Thoracic aorta (tissue), 2 donors: Measurements from ENCODE around the gene HEPH. TPM values are rescaled to one million over a fixed set of nuclear protein-coding genes. Genes with fewer than 3 reads are reported as not detected.
"Not testable (repeated sequence)": the region's sequence is repeated elsewhere in the genome, so short reads cannot be mapped to it uniquely, and the experiment has no call there.

Experiments used
- ATAC-seq: fragments of 150-250 bp; one replicate; pipeline ENCODE4 v1.8.0; 2017; ENCODE audit warnings: low read depth; ENCODE audit not compliant: insufficient number of reproducible peaks, low FRiP score
- DNase-seq: peaks from one replicate; pipeline ENCODE4 v3.0.0-alpha.2; 2020; ENCODE audit warnings: low spot score
- H3K27ac ChIP-seq, 2 donors: fragments of 200-600 bp; sonication (generic); 1 replicate in 1 of 2; 2 replicates in 1 of 2; pipeline ENCODE4 v1.5.1; 2016; ENCODE audit warnings: mild to moderate bottlenecking in 2 of 2, moderate library complexity in 2 of 2
- H3K27me3 ChIP-seq: fragments of 200-600 bp; sonication (generic); replicated peaks from 2 replicates; pipeline ENCODE4 v1.6.0; 2016; ENCODE audit warnings: mild to moderate bottlenecking; ENCODE audit not compliant: insufficient read depth
- H3K36me3 ChIP-seq: fragments of 200-600 bp; sonication (generic); one replicate; pipeline ENCODE4 v1.5.1; 2016
- H3K4me1 ChIP-seq, 2 donors: fragments of 200-600 bp; sonication (generic); 1 replicate in 1 of 2; 2 replicates in 1 of 2; pipeline versions ENCODE4 v1.5.1 to v1.6.0; 2016; ENCODE audit warnings: low read depth in 2 of 2, mild to moderate bottlenecking in 1 of 2; ENCODE audit not compliant: control insufficient read depth in 1 of 2
- H3K4me3 ChIP-seq: fragments of 200-600 bp; sonication (generic); 2 replicates; pipeline ENCODE4 v1.5.1; 2016; ENCODE audit warnings: mild to moderate bottlenecking
- H3K9me3 ChIP-seq: fragments of 200-600 bp; sonication (generic); 2 replicates; pipeline ENCODE4 v1.5.1; 2016
- CTCF ChIP-seq: fragments of 200-600 bp; sonication (generic); IDR thresholded peaks from one replicate; pipeline ENCODE4 v1.5.1; 2019; ENCODE audit warnings: antibody characterized with exemption
- total RNA-seq, 2 donors: library from RNA; depleted of rRNA; stranded (reverse); fragments of >200 nt; gene quantifications; one replicate each; pipeline versions ENCODE4 v1.1.0 to v1.2.3, GENCODE V29; 2016

The HEPH gene
- total RNA-seq: 100 to 1,000 TPM in 1 of 2 donors, 10 to 100 TPM in 1; 95.7 to 109 TPM

GRCh38 chrX:66163849-66164411, at the start of gene HEPH:
Gene HEPH (plus strand): TSS chrX:66164247. CDS start chrX:66170571, 6,324 bp downstream.
- H3K4me3 ChIP-seq: peak within 1 kb of the TSS; percentile 76
- H3K4me1 ChIP-seq: peaks cover 0 to 6% of the 10 kb centered on the region in 2 donors
- H3K27ac ChIP-seq: peak within 1 kb of the TSS; percentile 25 to 74
- H3K27me3 ChIP-seq: no peaks in the 10 kb centered on the region
- no peaks in the 10 kb centered on the region for H3K9me3 ChIP-seq
- no peaks in the 10 kb centered on the region for H3K36me3 ChIP-seq
- no peak for DNase-seq
- ATAC-seq: no peak
- no peak for TF ChIP-seq CTCF

- not testable (repeated sequence) for H3K36me3 ChIP-seq, DNase-seq, H3K27ac ChIP-seq, H3K4me3 ChIP-seq, H3K27me3 ChIP-seq, ATAC-seq, H3K4me1 ChIP-seq, H3K9me3 ChIP-seq
Measured at GRCh38 chrX:66118722-66119121, 45.3 kb upstream of the HEPH start.

- H3K36me3 ChIP-seq, H3K27ac ChIP-seq, H3K9me3 ChIP-seq, H3K4me3 ChIP-seq, DNase-seq, H3K4me1 ChIP-seq, H3K27me3 ChIP-seq, ATAC-seq: not testable (repeated sequence)
Measured at GRCh38 chrX:66121354-66121753, 42.7 kb upstream of the HEPH start.

GRCh38 chrX:66126662-66127061, 37.4 kb upstream of the HEPH start:
- Histone ChIP-seq H3K27me3 (no peaks in the 10 kb centered on the region), H3K4me1 (no peaks in the 10 kb centered on the region), H3K9me3 (no peaks in the 10 kb centered on the region), H3K27ac (no peak overlapping the region), H3K36me3 (no peaks in the 10 kb centered on the region), H3K4me3 (no peak overlapping the region)
- no peak for DNase-seq
- ATAC-seq: no peak
- TF ChIP-seq CTCF: no peak

GRCh38 chrX:66130469-66130868, 33.6 kb upstream of the HEPH start:
- ATAC-seq: no peak
- H3K36me3 ChIP-seq: no peaks in the 10 kb centered on the region
- H3K4me1 ChIP-seq: no peaks in the 10 kb centered on the region
- no peak for DNase-seq
- no peak overlapping the region for H3K4me3 ChIP-seq
- no peaks in the 10 kb centered on the region for H3K9me3 ChIP-seq
- H3K27me3 ChIP-seq: no peaks in the 10 kb centered on the region
- H3K27ac ChIP-seq: peak overlapping the region in 1 of 2 donors; percentile 38
- TF ChIP-seq CTCF: no peak

- H3K27ac ChIP-seq, H3K4me3 ChIP-seq, DNase-seq, H3K27me3 ChIP-seq, H3K4me1 ChIP-seq, ATAC-seq, H3K36me3 ChIP-seq, H3K9me3 ChIP-seq: not testable (repeated sequence)
Measured at GRCh38 chrX:66135284-66135683, 28.8 kb upstream of the HEPH start.

- TF ChIP-seq CTCF: no peak
- no peak for ATAC-seq
- no peak overlapping the region for H3K4me3 ChIP-seq
Measured at GRCh38 chrX:66142351-66142750, 21.7 kb upstream of the HEPH start.

More at GRCh38 chrX:66142351-66142750, 21.7 kb upstream of the HEPH start:
- Histone ChIP-seq H3K27me3 (no peaks in the 10 kb centered on the region), H3K4me1 (no peaks in the 10 kb centered on the region), H3K9me3 (no peaks in the 10 kb centered on the region), H3K36me3 (no peaks in the 10 kb centered on the region), H3K27ac (no peak overlapping the region)
- DNase-seq: no peak
